K562 (cell line): Measurements from ENCODE around the gene KLK5. TPM values are rescaled to one million over a fixed set of nuclear protein-coding genes. Genes with fewer than 3 reads are reported as not detected.

Experiments used
- C11orf30 ChIP-seq: fragments of 450-650 bp; IDR thresholded peaks from 2 replicates; pipeline ENCODE4 v1.6.1; 2016; ENCODE audit warnings: low read depth, mild to moderate bottlenecking
- CREM ChIP-seq: IDR thresholded peaks from 2 replicates; pipeline ENCODE4 v1.6.1; 2014; ENCODE audit warnings: antibody characterized with exemption, low read depth
- CTBP1 ChIP-seq: fragments of 450-650 bp; IDR thresholded peaks from 2 replicates; pipeline ENCODE4 v1.6.1; 2016; ENCODE audit warnings: borderline replicate concordance
- CUX1 ChIP-seq: fragments of 200-800 bp; sonication (Bioruptor generic); IDR thresholded peaks from 2 replicates; pipeline ENCODE4 v1.6.1; 2016; ENCODE audit warnings: missing genetic modification characterization, missing compliant biosample characterization
- E4F1 ChIP-seq: fragments of 250-450 bp; sonication (Bioruptor Pico); IDR thresholded peaks from 2 replicates; pipeline ENCODE4 v1.5.0; 2021; ENCODE audit warnings: mild to moderate bottlenecking, borderline replicate concordance
- ERF ChIP-seq: fragments of 450-650 bp; formaldehyde crosslinking; IDR thresholded peaks from 2 replicates; pipeline ENCODE4 v1.4.0; 2020; ENCODE audit warnings: mild to moderate bottlenecking, mixed read lengths
- ETV6 ChIP-seq, 3 experiments: fragments of 150-350 bp in 1 of 3; sonication (generic) in 1 of 3; formaldehyde crosslinking in 1 of 3; IDR thresholded peaks; 2 replicates each; pipeline versions ENCODE4 v1.6.1 to v1.8.0; 2014 to 2022; ENCODE audit warnings: borderline replicate concordance in 2 of 3, low read depth in 2 of 3, antibody characterized with exemption in 1 of 3, low read length in 1 of 3, mild to moderate bottlenecking in 1 of 3, missing genetic modification reagents in 1 of 3
- GTF2F1 ChIP-seq: IDR thresholded peaks from 2 replicates; pipeline ENCODE4 v1.6.1; 2011; ENCODE audit warnings: low read depth, low read length, improper control_type of control experiment
- HMBOX1 ChIP-seq: sonication (generic); IDR thresholded peaks from 2 replicates; pipeline ENCODE4 v1.6.1; 2016
- TRIM25 ChIP-seq: fragments of 450-650 bp; IDR thresholded peaks from 2 replicates; pipeline ENCODE4 v1.7.0; 2016; ENCODE audit warnings: borderline replicate concordance
- ZNF384 ChIP-seq: IDR thresholded peaks from 2 replicates; pipeline ENCODE4 v1.6.1; 2012; ENCODE audit warnings: low read depth, low read length, improper control_type of control experiment
- ZNF668 ChIP-seq: fragments of 250-450 bp; sonication (Bioruptor Pico); IDR thresholded peaks from 2 replicates; pipeline ENCODE4 v1.8.0; 2022; ENCODE audit warnings: mild to moderate bottlenecking, inconsistent platforms
- ZNF740 ChIP-seq, 3 experiments: fragments of 200-800 bp in 1 of 3; sonication (Bioruptor generic) in 1 of 3; sonication (generic) in 1 of 3; formaldehyde crosslinking in 1 of 3; IDR thresholded peaks; 2 replicates each; pipeline versions ENCODE4 v1.6.1 to v1.8.0; 2016 to 2022; ENCODE audit warnings: mild to moderate bottlenecking in 2 of 3, missing compliant biosample characterization in 2 of 3, missing genetic modification characterization in 2 of 3, missing genetic modification reagents in 1 of 3
- ZNF785 ChIP-seq: fragments of 250-450 bp; sonication (Bioruptor Pico); IDR thresholded peaks from 2 replicates; pipeline ENCODE4 v1.4.0; 2020; ENCODE audit warnings: mild to moderate bottlenecking
- polyA plus RNA-seq, 8 experiments: library from polyadenylated mRNA; depleted of rRNA in 4 of 8; stranded (reverse) in 5 of 8; unstranded in 3 of 8; fragments of >200 nt; fragmentation: Nextera tagmentation in 2 of 8; fragmentation: Illumina TruSeq in 1 of 8; extraction: Ambion mirVana in 2 of 8; extraction: Trizol in 1 of 8; gene quantifications; 2 replicates each; pipeline versions ENCODE4 v1.2.1 to v1.2.3, GENCODE V29; 2011 to 2014; ENCODE audit warnings: inconsistent platforms in 1 of 8, missing spikeins in 1 of 8
- total RNA-seq, 7 experiments: library from RNA; depleted of rRNA in 6 of 7; stranded (reverse); fragments of >200 nt in 6 of 7; fragmentation: Illumina TruSeq in 2 of 7; extraction: Trizol in 2 of 7; gene quantifications; 2 replicates each; pipeline versions ENCODE4 v1.2.1 to v1.2.3, GENCODE V29; 2011 to 2021; ENCODE audit warnings: low replicate concordance in 1 of 7

Gene KLK5
- total and polyA plus RNA-seq, 9 of the 15 experiments (the other 6 are each of a cell fraction or from before 2014, with no cell fraction given), result not detected

- TF ChIP-seq E4F1 (CRISPR knock-in tag) (no peak), CTBP1 (peak; percentile 39; the same call in 1 of the 2 replicates), ZNF785 (CRISPR knock-in tag) (no peak), ZNF668 (CRISPR knock-in tag) (no peak), CREM (0 out of 2 replicates have a peak, but pooled peaks have one; percentile 17), GTF2F1 (no peak), CUX1 (CRISPR knock-in tag) (no peak), ZNF384 (no peak), ETV6 (IDR thresholded peaks at IDR 0.05; ENCODE audit: borderline replicate concordance in 1 of 2, low read depth in 2 of 2, low read length in 1 of 2) (no peak), ETV6 (CRISPR knock-in tag; IDR thresholded peaks at IDR 0.05; ENCODE audit: borderline replicate concordance) (no peak), ERF (no peak), C11orf30 (no peak), HMBOX1 (no peak), TRIM25 (no peak), ZNF740 (CRISPR knock-in tag; IDR thresholded peaks at IDR 0.05) (no peak), ZNF740 (tag; IDR thresholded peaks at IDR 0.05) (no peak)
Measured at GRCh38 chr19:50922317-50922853, 30.5 kb downstream of the KLK5 start (continued).
